Trophoblast cell (in vitro differentiated cells and primary cell): Measurements from ENCODE around the gene TMEM101.
"Not testable (repeated sequence)": the region's sequence is repeated elsewhere in the genome, so short reads cannot be mapped to it uniquely, and the experiment has no call there.

Experiments used
- DNase-seq, 2 donors: peaks; one replicate each; pipeline ENCODE4 v3.0.0-alpha.2; 2016
- H2AFZ ChIP-seq: 2 replicates; pipeline ENCODE4 v1.6.1; 2013; ENCODE audit warnings: low read length, moderate library complexity, mild to moderate bottlenecking; ENCODE audit not compliant: insufficient read depth, poor library complexity
- H2AK5ac ChIP-seq: 2 replicates; pipeline ENCODE4 v1.6.1; 2013; ENCODE audit warnings: mild to moderate bottlenecking, low read length
- H2BK120ac ChIP-seq: 2 replicates; pipeline ENCODE4 v1.6.1; 2013; ENCODE audit warnings: low read length, mild to moderate bottlenecking, moderate library complexity; ENCODE audit not compliant: insufficient read depth, poor library complexity
- H2BK12ac ChIP-seq: 2 replicates; pipeline ENCODE4 v1.6.1; 2013; ENCODE audit warnings: mild to moderate bottlenecking, low read length, moderate library complexity
- H2BK5ac ChIP-seq: 2 replicates; pipeline ENCODE4 v1.6.1; 2013; ENCODE audit warnings: low read length, low read depth, moderate library complexity, mild to moderate bottlenecking; ENCODE audit not compliant: poor library complexity
- H3K14ac ChIP-seq: 2 replicates; pipeline ENCODE4 v1.6.1; 2013; ENCODE audit warnings: mild to moderate bottlenecking, low read length
- H3K18ac ChIP-seq: 2 replicates; pipeline ENCODE4 v1.6.1; 2013; ENCODE audit warnings: mild to moderate bottlenecking, low read length
- H3K23ac ChIP-seq: 2 replicates; pipeline ENCODE4 v1.6.1; 2013; ENCODE audit warnings: low read length
- H3K27ac ChIP-seq: 2 replicates; pipeline ENCODE4 v1.5.1; 2013; ENCODE audit warnings: low read depth, mild to moderate bottlenecking, inconsistent platforms, low read length, moderate library complexity
- H3K27me3 ChIP-seq: 2 replicates; pipeline ENCODE4 v1.6.1; 2013; ENCODE audit warnings: inconsistent platforms, mild to moderate bottlenecking, low read length, moderate library complexity; ENCODE audit not compliant: insufficient read depth
- H3K36me3 ChIP-seq, 2 experiments: 1 replicate in 1 of 2; 2 replicates in 1 of 2; pipeline ENCODE4 v1.6.1; 2013; ENCODE audit warnings: low read length in 2 of 2, mild to moderate bottlenecking in 2 of 2, moderate library complexity in 1 of 2; ENCODE audit not compliant: insufficient read depth in 2 of 2, control insufficient read depth in 1 of 2
- H3K4ac ChIP-seq: 2 replicates; pipeline ENCODE4 v1.6.1; 2013; ENCODE audit warnings: low read depth, mild to moderate bottlenecking, low read length, moderate library complexity
- H3K4me1 ChIP-seq, 2 experiments: 1 replicate in 1 of 2; 2 replicates in 1 of 2; pipeline ENCODE4 v1.6.1; 2013; ENCODE audit warnings: low read length in 2 of 2, mild to moderate bottlenecking in 2 of 2, moderate library complexity in 1 of 2; ENCODE audit not compliant: insufficient read depth in 2 of 2, control insufficient read depth in 1 of 2
- H3K4me2 ChIP-seq: 2 replicates; pipeline ENCODE4 v1.6.1; 2013; ENCODE audit warnings: inconsistent platforms, mild to moderate bottlenecking, low read length, moderate library complexity
- H3K4me3 ChIP-seq: 2 replicates; pipeline ENCODE4 v1.5.1; 2013; ENCODE audit warnings: mild to moderate bottlenecking, low read depth, low read length, inconsistent platforms
- H3K79me1 ChIP-seq: one replicate; pipeline ENCODE4 v1.6.1; 2013; ENCODE audit warnings: low read length
- H3K79me2 ChIP-seq: 2 replicates; pipeline ENCODE4 v1.6.1; 2013; ENCODE audit warnings: low read length, mild to moderate bottlenecking; ENCODE audit not compliant: control insufficient read depth, insufficient read depth, poor library complexity
- H3K9ac ChIP-seq: 2 replicates; pipeline ENCODE4 v1.6.1; 2013; ENCODE audit warnings: mild to moderate bottlenecking, low read length
- H3K9me3 ChIP-seq: 2 replicates; pipeline ENCODE4 v1.6.1; 2013; ENCODE audit warnings: low read depth, mild to moderate bottlenecking, control low read depth, inconsistent platforms, low read length; ENCODE audit not compliant: insufficient read depth
- H4K12ac ChIP-seq: 2 replicates; pipeline ENCODE4 v1.6.1; 2013; ENCODE audit warnings: low read depth, mild to moderate bottlenecking, low read length, moderate library complexity
- H4K8ac ChIP-seq: 2 replicates; pipeline ENCODE4 v1.6.1; 2013; ENCODE audit warnings: low read depth, mild to moderate bottlenecking, low read length, moderate library complexity
- H4K91ac ChIP-seq: one replicate; pipeline ENCODE4 v1.6.1; 2013; ENCODE audit warnings: low read depth, mild to moderate bottlenecking, low read length, moderate library complexity
- WGBS: extraction: QIAGEN DNeasy Blood & Tissue Kit; methylation state at CpG from one replicate; pipeline ENCODE4 v1.1.7; 2013; ENCODE audit warnings: missing lambda C conversion rate; ENCODE audit not compliant: insufficient read length, insufficient coverage; ENCODE audit errors: extremely low coverage; 5-methylcytosine and 5-hydroxymethylcytosine counted together

Gene TMEM101

GRCh38 chr17:43975898-43976297, 38.9 kb downstream of the TMEM101 start:
- no peak overlapping the region for H2BK5ac ChIP-seq
- no peak overlapping the region for H2BK12ac ChIP-seq
- no peaks in the 10 kb centered on the region for H3K9me3 ChIP-seq
- no CpG with 5 or more reads among the region's 27 CpGs for WGBS
- H3K23ac ChIP-seq, result no peak overlapping the region
- no peak overlapping the region for H3K27ac ChIP-seq
- H3K79me2 ChIP-seq, result no peaks in the 10 kb centered on the region
- no peak overlapping the region for H2AFZ ChIP-seq
- H3K79me1 ChIP-seq, result no peaks in the 10 kb centered on the region
- H3K4me3 ChIP-seq, result no peak overlapping the region
- no peak overlapping the region for H4K12ac ChIP-seq
- no peak overlapping the region for H4K8ac ChIP-seq
- H3K9ac ChIP-seq, result no peak overlapping the region
- no peak overlapping the region for H2AK5ac ChIP-seq
- H3K4me1 ChIP-seq, result no peaks in the 10 kb centered on the region
- H3K27me3 ChIP-seq, result no peaks in the 10 kb centered on the region
- no peak overlapping the region for H4K91ac ChIP-seq
- no peak overlapping the region for H2BK120ac ChIP-seq
- DNase-seq, result no peak
- H3K14ac ChIP-seq, result no peak overlapping the region
- H3K18ac ChIP-seq, result no peak overlapping the region
- no peak overlapping the region for H3K4me2 ChIP-seq
- no peaks in the 10 kb centered on the region for H3K36me3 ChIP-seq
- H3K4ac ChIP-seq, result no peak overlapping the region

- no peak overlapping the region for H4K91ac ChIP-seq
- H3K27ac ChIP-seq, result no peak overlapping the region
- no peak overlapping the region for H3K9ac ChIP-seq
- no peak overlapping the region for H3K14ac ChIP-seq
- H3K9me3 ChIP-seq, result no peaks in the 10 kb centered on the region
- no peak overlapping the region for H2BK5ac ChIP-seq
- no peaks in the 10 kb centered on the region for H3K27me3 ChIP-seq
- no peaks in the 10 kb centered on the region for H3K79me2 ChIP-seq
- H2BK120ac ChIP-seq, result no peak overlapping the region
- no peaks in the 10 kb centered on the region for H3K4me1 ChIP-seq
- H4K8ac ChIP-seq, result no peak overlapping the region
- no peak overlapping the region for H2AK5ac ChIP-seq
- H3K4ac ChIP-seq, result no peak overlapping the region
- H3K36me3 ChIP-seq, result no peaks in the 10 kb centered on the region
- H2BK12ac ChIP-seq, result no peak overlapping the region
- DNase-seq, result no peak
- H3K4me3 ChIP-seq, result no peak overlapping the region
- no peaks in the 10 kb centered on the region for H3K79me1 ChIP-seq
- no peak overlapping the region for H4K12ac ChIP-seq
- H3K18ac ChIP-seq, result no peak overlapping the region
- no peak overlapping the region for H3K23ac ChIP-seq
- no peak overlapping the region for H3K4me2 ChIP-seq
- no CpG with 5 or more reads among the region's 14 CpGs for WGBS
- H2AFZ ChIP-seq, result no peak overlapping the region
These were observed 40.1 kb downstream of the TMEM101 start for GRCh38 chr17:43974382-43975266.

- WGBS, result no CpG with 5 or more reads among the region's 22 CpGs
- not testable (repeated sequence) for H3K18ac ChIP-seq, H3K23ac ChIP-seq, H3K27ac ChIP-seq, H2AK5ac ChIP-seq, H2BK5ac ChIP-seq, H4K12ac ChIP-seq, H3K79me2 ChIP-seq, H3K4me3 ChIP-seq, H4K8ac ChIP-seq, H3K9ac ChIP-seq, H2AFZ ChIP-seq, H3K14ac ChIP-seq, H2BK12ac ChIP-seq, H3K4me1 ChIP-seq, H3K4ac ChIP-seq, DNase-seq, H4K91ac ChIP-seq, H3K27me3 ChIP-seq, H3K79me1 ChIP-seq, H2BK120ac ChIP-seq, H3K36me3 ChIP-seq, H3K9me3 ChIP-seq, H3K4me2 ChIP-seq
These were observed 42.1 kb downstream of the TMEM101 start for GRCh38 chr17:43972444-43973212.

GRCh38 chr17:43971436-43971835, 43.3 kb downstream of the TMEM101 start:
- not testable (repeated sequence) for H2BK120ac ChIP-seq, H3K23ac ChIP-seq, H3K4me3 ChIP-seq, H4K91ac ChIP-seq, H3K14ac ChIP-seq, H3K36me3 ChIP-seq, H4K12ac ChIP-seq, H2AK5ac ChIP-seq, H3K79me2 ChIP-seq, H2BK12ac ChIP-seq, H3K9ac ChIP-seq, H3K4me1 ChIP-seq, H3K18ac ChIP-seq, H2BK5ac ChIP-seq, H4K8ac ChIP-seq, H3K27ac ChIP-seq, H3K79me1 ChIP-seq, H3K4me2 ChIP-seq, H2AFZ ChIP-seq, H3K9me3 ChIP-seq, H3K4ac ChIP-seq, H3K27me3 ChIP-seq, DNase-seq
- WGBS, result no CpG with 5 or more reads among the region's 2 CpGs
